IMR-90 (cell line): ENCODE measurements around the gene AQP1. TPM values are rescaled to one million over a fixed set of nuclear protein-coding genes. Genes with fewer than 3 reads are reported as not detected.

ENCODE experiments used
- ATAC-seq: fragments of 200-7000 bp; cut with Tn5 transposase; 2 replicates; pipeline ENCODE4 v1.9.1; 2020; ENCODE audit warnings: low read depth, mild to moderate bottlenecking, moderate library complexity
- BruUV-seq: library from RNA; stranded (reverse); fragments of 400-500 nt; replicated peaks from 2 replicates; lab custom pipeline; 2021; lab: Mats Ljungman, UMichigan
- CTCF ChIA-PET: fragments of 300-600 bp; formaldehyde crosslinking; extraction: SDS; loops from one replicate; lab custom pipeline; 2021; ENCODE audit warnings: antibody characterized with exemption; lab: Yijun Ruan, JAX
- POLR2A ChIA-PET: fragments of 300-600 bp; sonication (Branson Sonifier 250); formaldehyde crosslinking; loops from one replicate; lab custom pipeline; 2022; ENCODE audit warnings: antibody characterized with exemption; ENCODE audit not compliant: unreplicated experiment; lab: Charles Lee
- DNase-seq: peaks from one replicate; pipeline ENCODE4 v3.0.0; 2013
- H2AFZ ChIP-seq: replicated peaks from 2 replicates; pipeline ENCODE3; 2013; ENCODE audit warnings: low read length, mild to moderate bottlenecking; ENCODE audit not compliant: poor library complexity
- H2AK5ac ChIP-seq: 2 replicates; pipeline ENCODE4 v1.6.1; 2013; ENCODE audit warnings: low read depth, low read length, inconsistent platforms
- H2AK9ac ChIP-seq: replicated peaks from 2 replicates; pipeline ENCODE3; 2013; ENCODE audit warnings: mild to moderate bottlenecking, low read depth, low read length, moderate library complexity; ENCODE audit not compliant: poor library complexity
- H2BK120ac ChIP-seq: 2 replicates; pipeline ENCODE4 v1.6.1; 2013; ENCODE audit warnings: low read depth, low read length, inconsistent platforms
- H2BK15ac ChIP-seq: 3 replicates; pipeline ENCODE4 v1.6.1; 2013; ENCODE audit warnings: low read depth, low read length, inconsistent platforms
- H2BK20ac ChIP-seq: 2 replicates; pipeline ENCODE4 v1.6.1; 2013; ENCODE audit warnings: low read depth, mild to moderate bottlenecking, inconsistent platforms, low read length, moderate library complexity
- H2BK5ac ChIP-seq: 2 replicates; pipeline ENCODE4 v1.6.1; 2013; ENCODE audit warnings: mild to moderate bottlenecking, low read depth, low read length, inconsistent platforms; ENCODE audit not compliant: poor library complexity, severe bottlenecking
- H3K14ac ChIP-seq: replicated peaks from 2 replicates; pipeline ENCODE4 v1.6.1; 2013; ENCODE audit warnings: low read depth, low read length, inconsistent platforms
- H3K18ac ChIP-seq: 2 replicates; pipeline ENCODE4 v1.6.1; 2013; ENCODE audit warnings: low read depth, low read length, control low read depth
- H3K23ac ChIP-seq: 2 replicates; pipeline ENCODE4 v1.6.1; 2013; ENCODE audit warnings: low read depth, low read length, inconsistent platforms
- H3K27ac ChIP-seq: 2 replicates; pipeline ENCODE4 v1.5.1; 2013; ENCODE audit warnings: mild to moderate bottlenecking, control low read depth, low read length; ENCODE audit not compliant: insufficient read depth
- H3K27me3 ChIP-seq: 2 replicates; pipeline ENCODE4 v1.6.1; 2013; ENCODE audit warnings: low read length; ENCODE audit not compliant: control insufficient read depth, insufficient read depth
- H3K36me3 ChIP-seq: 2 replicates; pipeline ENCODE4 v1.6.1; 2013; ENCODE audit warnings: low read length, mixed read lengths; ENCODE audit not compliant: control insufficient read depth, insufficient read depth
- H3K4ac ChIP-seq: 2 replicates; pipeline ENCODE4 v1.6.1; 2013; ENCODE audit warnings: low read depth, low read length, inconsistent platforms
- H3K4me1 ChIP-seq: 2 replicates; pipeline ENCODE4 v1.6.1; 2013; ENCODE audit warnings: low read length, mixed read lengths; ENCODE audit not compliant: control insufficient read depth, insufficient read depth
- H3K4me2 ChIP-seq: 2 replicates; pipeline ENCODE4 v1.6.1; 2013; ENCODE audit warnings: low read depth, mild to moderate bottlenecking, control low read depth, low read length, moderate library complexity
- H3K4me3 ChIP-seq: 2 replicates; pipeline ENCODE4 v1.5.1; 2013; ENCODE audit warnings: low read depth, mild to moderate bottlenecking, control low read depth, low read length, moderate library complexity; ENCODE audit not compliant: insufficient read depth
- H3K56ac ChIP-seq: 2 replicates; pipeline ENCODE4 v1.6.1; 2013; ENCODE audit warnings: low read length, inconsistent platforms; ENCODE audit not compliant: insufficient read depth; ENCODE audit errors: extremely low read depth
- H3K79me1 ChIP-seq, 2 experiments: 2 replicates each; pipeline ENCODE4 v1.6.1; 2013; ENCODE audit warnings: low read length in 2 of 2, inconsistent platforms in 1 of 2, low read depth in 1 of 2
- H3K9ac ChIP-seq: 2 replicates; pipeline ENCODE4 v1.6.1; 2013; ENCODE audit warnings: low read depth, low read length, control low read depth
- H3K9me1 ChIP-seq: 2 replicates; pipeline ENCODE4 v1.6.1; 2013; ENCODE audit warnings: low read length, inconsistent platforms; ENCODE audit not compliant: insufficient read depth
- H3K9me3 ChIP-seq: 2 replicates; pipeline ENCODE4 v1.6.1; 2013; ENCODE audit warnings: low read length; ENCODE audit not compliant: control insufficient read depth, insufficient read depth
- H4K20me1 ChIP-seq: 2 replicates; pipeline ENCODE4 v1.6.1; 2013; ENCODE audit warnings: low read length, inconsistent platforms; ENCODE audit not compliant: insufficient read depth
- H4K5ac ChIP-seq: 2 replicates; pipeline ENCODE4 v1.6.1; 2013; ENCODE audit warnings: mild to moderate bottlenecking, low read depth, low read length, control low read depth
- H4K8ac ChIP-seq, 2 experiments: 2 replicates each; pipeline ENCODE4 v1.6.1; 2013; ENCODE audit warnings: low read depth in 2 of 2, low read length in 2 of 2, control low read depth in 1 of 2, inconsistent platforms in 1 of 2
- H4K91ac ChIP-seq: 2 replicates; pipeline ENCODE4 v1.6.1; 2013; ENCODE audit warnings: low read depth, low read length, inconsistent platforms; ENCODE audit not compliant: insufficient read depth
- BHLHE40 ChIP-seq: fragments of 150-350 bp; IDR thresholded peaks from 2 replicates; pipeline ENCODE4 v1.6.1; 2016; ENCODE audit warnings: mild to moderate bottlenecking, low read depth, low read length
- WGBS, 2 experiments: methylation state at CpG; one replicate each; pipeline versions ENCODE4 v1.1.5 to v1.1.7; 2013; ENCODE audit warnings: missing lambda C conversion rate in 2 of 2; ENCODE audit not compliant: insufficient read length in 1 of 2; ENCODE audit errors: extremely low coverage in 2 of 2; 5-methylcytosine and 5-hydroxymethylcytosine counted together
- dilution Hi-C: fragments of 300-500 bp; cut with HindIII; formaldehyde crosslinking; loops from one replicate; pipeline ENCODE4 v1.14.3; 2018; ENCODE audit warnings: low sequenced_read_pairs; ENCODE audit not compliant: unreplicated experiment
- in situ Hi-C: fragments of 300-500 bp; cut with MboI; formaldehyde crosslinking; loops from 3 replicates; pipeline ENCODE4 v1.14.3; 2019; ENCODE audit warnings: low sequenced_read_pairs, inconsistent platforms, mixed read lengths
- intact Hi-C: fragments of 100-400 bp; cut with micrococcal nuclease; formaldehyde crosslinking; loops from 2 replicates; pipeline ENCODE4 v1.10.0; 2022
- polyA plus RNA-seq, 3 experiments: library from polyadenylated mRNA; depleted of rRNA; stranded (reverse); fragments of >200 nt; gene quantifications; 2 replicates each; pipeline ENCODE4 v1.2.3, GENCODE V29; 2012; ENCODE audit warnings: low replicate concordance in 1 of 3
- total RNA-seq: library from RNA; depleted of rRNA; stranded (reverse); fragments of >200 nt; gene quantifications from 2 replicates; pipeline ENCODE4 v1.2.3, GENCODE V29; 2012

AQP1 gene
- total and polyA plus RNA-seq, 2 of the 4 experiments (the other 2 are of a cell fraction), result 0.18 to 0.39 TPM

DNA sequence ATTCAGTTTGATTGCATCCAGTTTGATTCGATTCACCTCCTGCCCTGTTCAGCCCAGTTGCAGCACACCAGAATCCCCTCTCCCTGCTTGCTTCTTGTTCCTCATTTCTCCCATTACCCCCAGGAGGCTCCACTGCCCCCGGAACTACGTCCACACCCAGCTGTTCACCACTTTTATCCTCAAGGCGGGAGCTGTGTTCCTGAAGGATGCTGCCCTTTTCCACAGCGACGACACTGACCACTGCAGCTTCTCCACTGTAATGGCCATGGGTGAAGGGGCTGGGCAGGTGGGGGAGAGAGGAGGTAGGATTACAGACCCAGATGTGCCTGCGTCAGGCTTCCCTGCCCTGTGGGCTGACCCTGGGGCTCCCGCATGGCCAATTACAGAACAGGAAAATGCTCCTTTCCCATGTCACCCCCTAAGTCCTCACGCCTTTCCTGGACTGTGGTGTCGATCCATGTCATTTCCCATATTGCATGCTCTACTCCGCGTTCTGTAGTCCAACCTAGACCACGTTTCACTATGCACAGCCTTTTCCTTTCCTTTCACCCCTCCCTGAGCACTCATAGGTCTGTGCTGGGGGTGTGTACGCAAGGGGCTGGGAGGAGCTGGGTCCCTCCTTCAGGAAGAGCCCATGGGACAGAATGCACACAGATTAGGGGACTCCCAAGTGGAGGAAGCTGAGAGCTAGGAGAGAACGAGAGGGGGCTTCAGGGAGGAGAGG, 60.3 kb downstream of the AQP1 start:
- H4K91ac ChIP-seq, result no peak overlapping the region
- ChIA-PET POLR2A (no interaction called here), CTCF (interaction anchor here (1.4 kb wide), 1 partner anchor 12 kb away, joined by 4 read pairs; no protein-coding TSS in a partner anchor)
- peak overlapping the region; percentile 44 for H2AFZ ChIP-seq
- H3K9me3 ChIP-seq, result no peaks in the 10 kb centered on the region
- H3K36me3 ChIP-seq, result no peaks in the 10 kb centered on the region
- H3K27ac ChIP-seq, result no peak overlapping the region
- no peaks in the 10 kb centered on the region for H3K9me1 ChIP-seq
- H3K4me1 ChIP-seq, result no peaks in the 10 kb centered on the region
- no peak for ATAC-seq
- no peak overlapping the region for H3K56ac ChIP-seq
- no peak for TF ChIP-seq BHLHE40
- H4K8ac ChIP-seq, result no peak overlapping the region
- dilution Hi-C loops, result no loop called here
- no peak overlapping the region for H3K4me3 ChIP-seq
- WGBS, 2 experiments, result no CpG with 5 or more reads among the region's 15 CpGs
- no peak overlapping the region for H3K18ac ChIP-seq
- H3K79me1 ChIP-seq, result no peaks in the 10 kb centered on the region
- no peak overlapping the region for H3K4ac ChIP-seq
- H3K9ac ChIP-seq, result no peak overlapping the region
- in situ Hi-C loops, result no loop called here
- no peak overlapping the region for H2AK5ac ChIP-seq
- DNase-seq, result no peak
- H4K20me1 ChIP-seq, result no peaks in the 10 kb centered on the region
- H2BK20ac ChIP-seq, result no peak overlapping the region
- H2BK15ac ChIP-seq, result no peak overlapping the region
- no peak overlapping the region for H2BK120ac ChIP-seq
- H2AK9ac ChIP-seq, result peak overlapping the region; percentile 13
- H3K27me3 ChIP-seq, result peaks cover 64% of the 10 kb centered on the region
- H3K23ac ChIP-seq, result no peak overlapping the region
- no peak overlapping the region for H3K14ac ChIP-seq
- H3K4me2 ChIP-seq, result no peak overlapping the region
- no peak overlapping the region for H4K5ac ChIP-seq
- no TSS peak for BruUV-seq
- intact Hi-C loops, result no loop called here
- H2BK5ac ChIP-seq, result no peak overlapping the region
